Measurements from ENCODE around the gene TCL1A. TPM values are rescaled to one million over a fixed set of nuclear protein-coding genes. Genes with fewer than 3 reads are reported as not detected.
"Not testable (repeated sequence)": the region's sequence is repeated elsewhere in the genome, so short reads cannot be mapped to it uniquely, and the experiment has no call there.

Gene TCL1A
- total RNA-seq, 4 donors from 2014 or later: not detected

DNA sequence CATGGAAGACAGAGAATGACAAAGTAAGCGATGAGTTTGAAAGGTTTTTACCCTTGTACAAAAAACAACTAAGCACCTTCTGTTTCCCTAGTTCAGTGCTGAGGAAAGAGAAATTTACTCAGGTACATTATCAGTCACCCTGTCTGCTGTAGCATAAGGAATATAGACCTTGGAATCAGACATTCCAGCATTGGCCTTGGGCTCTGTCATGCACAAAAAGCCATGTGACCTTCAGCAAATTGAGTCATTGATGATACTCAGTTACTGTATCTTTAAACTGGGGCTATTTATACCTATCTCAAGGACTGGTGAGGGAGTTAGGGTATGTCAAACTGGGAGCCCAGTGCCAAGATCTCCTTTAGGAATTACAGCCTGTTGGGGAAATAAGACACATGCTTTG lies 19.3 kb upstream of the TCL1A start:
- H3K36me3 ChIP-seq: no peaks in the 10 kb centered on the region
- H3K9me3 ChIP-seq: no peaks in the 10 kb centered on the region
- H3K4me3 ChIP-seq: no peak overlapping the region
- H3K27ac ChIP-seq: no peak overlapping the region
- intact Hi-C loops (cut with DNase I; ENCODE audit: low total_unique reads) (no loop called here), in situ Hi-C loops (cut with MboI; ENCODE audit: low sequenced_read_pairs in 4 of 4) (no loop called here)
- TF ChIP-seq POLR2A (IDR thresholded peaks at IDR 0.05): no peak
- TF ChIP-seq CTCF (IDR thresholded peaks at IDR 0.05 in 4 of 5, conservative IDR thresholded peaks at IDR 0.05 in 1 of 5): no peak
- DNase-seq: no peak
- peaks cover 0 to 2% (median 0%) of the 10 kb centered on the region in 3 donors for H3K27me3 ChIP-seq
- H3K4me1 ChIP-seq: no peaks in the 10 kb centered on the region
- no peak for ATAC-seq

GRCh38 chr14:95730126-95730525 lies 16.2 kb upstream of the TCL1A start:
- DNase-seq (no peak), ATAC-seq (no peak)
- no peak overlapping the region for H3K27ac ChIP-seq
- H3K4me1 ChIP-seq: no peaks in the 10 kb centered on the region
- no peaks in the 10 kb centered on the region for H3K9me3 ChIP-seq
- intact Hi-C loops (cut with DNase I; ENCODE audit: low total_unique reads): no loop called here
- TF ChIP-seq CTCF (IDR thresholded peaks at IDR 0.05 in 4 of 5, conservative IDR thresholded peaks at IDR 0.05 in 1 of 5): no peak
- no peak for TF ChIP-seq POLR2A (IDR thresholded peaks at IDR 0.05)
- in situ Hi-C loops (cut with MboI; ENCODE audit: low sequenced_read_pairs in 4 of 4): no loop called here
- no peak overlapping the region for H3K4me3 ChIP-seq
- peaks cover 0 to 2% (median 0%) of the 10 kb centered on the region in 3 donors for H3K27me3 ChIP-seq
- no peaks in the 10 kb centered on the region for H3K36me3 ChIP-seq

DNA sequence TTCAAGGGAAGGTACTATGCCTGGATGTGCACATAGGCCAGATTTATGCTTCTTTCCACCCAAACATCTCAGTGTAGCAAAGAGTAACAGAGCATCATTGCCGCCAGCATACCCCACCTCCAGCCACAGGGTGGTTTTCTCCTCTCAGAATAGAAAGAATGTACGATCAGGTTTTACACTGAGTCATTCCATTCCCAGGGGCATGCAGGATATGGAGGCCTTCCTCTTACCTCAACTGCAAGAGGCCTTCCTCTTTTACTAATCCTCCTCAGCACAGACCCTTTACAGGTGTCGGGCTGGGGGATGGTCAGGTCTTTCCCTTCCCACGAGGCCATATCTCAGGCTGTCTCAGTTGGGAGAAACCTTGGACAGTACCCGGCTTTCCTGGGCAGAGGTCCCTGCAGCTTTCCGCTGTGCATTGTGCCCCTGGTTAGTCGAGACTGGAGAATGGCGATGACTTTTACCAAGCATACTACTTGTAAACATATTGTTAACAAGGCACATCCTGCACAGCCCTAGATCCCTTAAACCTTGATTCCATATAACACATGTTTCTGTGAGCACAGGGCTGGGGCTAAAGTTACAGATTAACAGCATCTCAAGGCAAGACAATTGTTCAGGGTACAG lies 15.6 kb upstream of the TCL1A start:
- H3K27me3 ChIP-seq; DNase-seq; in situ Hi-C loops (cut with MboI; ENCODE audit: low sequenced_read_pairs in 4 of 4); intact Hi-C loops (cut with DNase I; ENCODE audit: low total_unique reads); H3K36me3 ChIP-seq; ATAC-seq; H3K9me3 ChIP-seq; H3K4me3 ChIP-seq; H3K27ac ChIP-seq; H3K4me1 ChIP-seq: not testable (repeated sequence)

DNA sequence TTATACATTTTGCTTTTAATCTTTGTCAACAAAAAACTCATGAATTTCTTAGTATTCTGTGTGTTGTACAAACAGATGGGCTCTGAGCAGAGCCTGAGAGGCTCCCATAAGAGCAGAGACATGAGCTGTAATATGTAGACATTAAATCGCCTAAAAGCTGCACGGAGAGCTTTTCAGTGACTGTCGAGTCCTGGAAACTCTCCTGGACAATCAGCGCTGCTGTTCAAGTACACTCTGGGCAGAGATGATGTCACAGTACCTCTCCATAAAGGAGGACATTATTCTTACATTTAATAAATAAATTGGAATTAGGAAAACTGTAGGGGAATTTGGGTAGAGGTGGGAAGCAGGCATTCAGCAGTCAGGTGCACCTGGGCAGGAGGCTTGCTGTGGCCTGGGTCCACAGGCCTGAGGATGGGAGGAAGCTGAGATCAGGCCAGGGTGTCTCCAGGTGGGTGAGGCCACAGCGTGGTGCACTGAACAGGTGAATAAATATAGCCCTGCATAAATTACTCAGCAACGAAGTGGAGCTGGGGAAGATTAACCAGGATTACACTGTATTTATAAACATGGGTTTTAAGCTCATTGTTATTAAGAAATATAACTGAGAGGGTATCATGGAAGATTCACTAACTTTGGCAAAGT lies 13.3 kb upstream of the TCL1A start:
- intact Hi-C loops (cut with DNase I; ENCODE audit: low total_unique reads) (no loop called here), in situ Hi-C loops (cut with MboI; ENCODE audit: low sequenced_read_pairs in 4 of 4) (no loop called here)
- Histone ChIP-seq H3K36me3 (no peaks in the 10 kb centered on the region), H3K27me3 (peaks cover 0 to 2% (median 0%) of the 10 kb centered on the region in 3 donors), H3K4me3 (no peak overlapping the region), H3K27ac (no peak overlapping the region), H3K4me1 (no peaks in the 10 kb centered on the region), H3K9me3 (peaks cover 0 to 3% (median 0%) of the 10 kb centered on the region in 3 donors)
- TF ChIP-seq POLR2A (IDR thresholded peaks at IDR 0.05) (no peak), CTCF (IDR thresholded peaks at IDR 0.05 in 4 of 5, conservative IDR thresholded peaks at IDR 0.05 in 1 of 5) (no peak)
- no peak for DNase-seq
- no peak for ATAC-seq

- Histone ChIP-seq H3K9me3 (peaks cover 0 to 3% (median 0%) of the 10 kb centered on the region in 3 donors), H3K4me3 (no peak overlapping the region), H3K27me3 (peaks cover 0 to 2% (median 0%) of the 10 kb centered on the region in 3 donors), H3K27ac (no peak overlapping the region), H3K36me3 (no peaks in the 10 kb centered on the region), H3K4me1 (no peaks in the 10 kb centered on the region)
- in situ Hi-C loops (cut with MboI; ENCODE audit: low sequenced_read_pairs in 4 of 4) (no loop called here), intact Hi-C loops (cut with DNase I; ENCODE audit: low total_unique reads) (no loop called here)
- TF ChIP-seq CTCF (IDR thresholded peaks at IDR 0.05 in 4 of 5, conservative IDR thresholded peaks at IDR 0.05 in 1 of 5) (no peak), POLR2A (IDR thresholded peaks at IDR 0.05) (no peak)
- ATAC-seq: no peak
- no peak for DNase-seq
These were observed 11.9 kb upstream of the TCL1A start for GRCh38 chr14:95725685-95726336.

All from gastrocnemius medialis (tissue), 4 donors.